ENCODE data around the gene ATP2B2.

The ATP2B2 gene

DNA sequence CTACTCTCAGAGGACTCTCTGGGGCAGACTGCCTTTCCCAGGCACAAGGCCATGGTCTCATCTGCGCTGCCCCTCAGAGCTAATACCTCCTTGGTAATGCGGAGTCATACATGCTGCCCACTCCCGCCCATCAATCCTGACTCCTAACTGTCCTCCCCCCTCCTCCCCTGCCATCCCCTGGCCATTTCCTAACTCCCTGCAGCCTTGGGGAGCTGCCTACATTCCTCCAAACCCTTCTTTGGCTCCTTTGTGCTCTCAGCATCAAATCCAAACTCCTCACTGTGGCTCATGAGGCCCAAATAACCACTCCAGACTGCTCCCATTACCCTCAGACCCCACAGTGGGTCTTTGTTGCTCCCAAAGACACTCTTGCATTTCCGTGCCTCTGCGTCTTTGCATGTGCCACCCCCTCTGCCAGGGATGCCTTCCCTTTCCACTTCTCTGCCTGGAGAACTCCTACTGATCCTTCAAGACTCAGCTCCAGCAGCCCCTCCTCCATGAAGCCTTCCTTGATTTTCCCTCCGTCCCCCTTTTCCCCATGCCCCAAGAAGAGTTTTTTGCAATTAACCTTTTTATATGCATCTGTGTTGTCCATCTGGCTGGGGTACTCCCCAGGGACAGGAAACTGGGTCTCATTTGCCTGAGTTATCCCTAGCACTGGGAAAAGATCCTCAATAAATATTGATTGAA, 5.5 kb upstream of the ATP2B2 start:
- no peak for DNase-seq

GRCh38 chr3:10510086-10510742, 4.8 kb upstream of the ATP2B2 start:
- DNase-seq, result no peak

DNA sequence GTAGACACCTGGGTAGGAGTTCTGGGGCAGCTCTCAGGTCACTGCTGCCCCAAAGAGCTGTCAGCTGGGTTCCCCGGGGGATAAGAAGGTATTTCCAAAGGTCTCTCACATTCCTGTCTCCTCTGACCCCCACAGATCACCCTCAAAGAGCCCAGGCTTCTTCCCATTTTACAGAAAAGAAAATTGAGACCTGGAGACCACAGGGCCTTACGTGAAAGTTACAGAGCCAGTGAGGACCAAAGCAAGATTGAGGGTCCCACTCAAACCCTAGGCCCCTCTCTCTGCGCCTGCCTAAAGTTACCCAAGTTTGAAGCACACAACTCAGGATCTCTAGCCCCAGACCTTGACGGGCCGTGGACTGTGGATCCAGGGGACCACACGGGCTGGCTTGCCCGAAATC, 3.9 kb upstream of the ATP2B2 start:
- DNase-seq, result no peak

- DNase-seq, result no peak
Observed at GRCh38 chr3:10508619-10509260, 3.4 kb upstream of the ATP2B2 start.

DNA sequence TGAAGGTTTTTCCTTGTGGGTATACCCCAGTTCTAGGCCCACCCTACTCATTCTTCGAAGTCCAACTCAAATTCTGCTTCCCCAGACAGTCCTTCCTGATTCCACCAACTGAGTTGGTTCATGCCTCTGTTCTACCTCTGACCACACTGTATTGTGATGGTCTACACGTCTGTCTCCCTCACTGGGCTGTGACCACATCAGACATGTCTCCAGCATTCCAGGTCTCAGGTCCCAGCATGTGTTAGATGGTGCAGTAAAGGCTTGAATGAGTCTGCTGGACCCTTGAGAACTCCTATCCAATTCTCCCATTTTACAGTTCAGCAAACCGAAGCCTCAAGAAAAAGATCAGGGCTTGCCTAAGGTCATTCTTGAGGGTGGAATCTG, 2.8 kb upstream of the ATP2B2 start:
- DNase-seq, result no peak

GRCh38 chr3:10507331-10507730, 1.9 kb upstream of the ATP2B2 start:
- DNase-seq, result no peak

- DNase-seq, result no peak
Observed at GRCh38 chr3:10506696-10507095, 1.3 kb upstream of the ATP2B2 start.

DNA sequence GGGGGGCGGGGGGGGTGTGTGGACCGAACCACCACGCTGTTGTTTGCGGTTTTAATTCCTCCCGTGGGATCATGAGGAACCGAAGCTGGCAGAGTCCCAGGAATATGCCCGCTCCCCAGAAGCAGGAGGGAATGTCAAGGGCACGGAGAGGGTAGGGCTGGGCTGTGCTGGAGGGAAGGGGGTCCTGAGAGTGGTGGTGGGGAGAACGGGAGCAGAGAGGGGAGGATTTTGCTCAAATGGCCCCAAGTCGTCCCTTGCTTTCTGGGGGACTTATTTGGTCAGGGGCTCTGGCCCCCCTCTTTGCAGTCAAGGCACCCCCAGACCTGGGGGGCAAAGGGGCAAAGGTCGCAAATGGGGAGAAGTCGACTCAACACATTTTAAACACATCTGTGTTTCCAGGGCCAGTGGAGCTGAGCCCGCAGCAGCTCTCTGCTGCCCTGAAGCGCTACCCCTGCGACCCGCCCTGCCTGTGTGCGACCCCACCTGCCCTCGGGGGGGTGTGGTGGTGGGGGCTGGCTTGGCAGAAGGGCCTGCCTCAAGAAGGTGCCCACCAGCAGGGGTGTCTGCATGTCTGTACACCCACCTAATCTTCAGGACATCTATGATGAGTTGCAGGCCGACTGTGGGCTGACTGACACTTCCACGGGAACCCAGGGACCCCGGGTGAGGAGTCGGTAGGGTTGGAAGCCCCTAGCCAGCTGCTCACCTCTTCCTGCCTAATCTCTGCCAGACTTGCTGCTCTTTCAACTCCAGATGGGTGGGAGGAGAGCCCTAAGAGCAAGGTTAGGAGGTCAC, 602 bp upstream of the ATP2B2 start:
- DNase-seq, result no peak

GRCh38 chr3:10504171-10505049, 976 bp downstream of the ATP2B2 start:
- DNase-seq, result no peak

- no peak for DNase-seq
Observed at GRCh38 chr3:10503217-10503796, 2.1 kb downstream of the ATP2B2 start.

- no peak for DNase-seq
Observed at GRCh38 chr3:10502185-10502880, 3.1 kb downstream of the ATP2B2 start.

DNA sequence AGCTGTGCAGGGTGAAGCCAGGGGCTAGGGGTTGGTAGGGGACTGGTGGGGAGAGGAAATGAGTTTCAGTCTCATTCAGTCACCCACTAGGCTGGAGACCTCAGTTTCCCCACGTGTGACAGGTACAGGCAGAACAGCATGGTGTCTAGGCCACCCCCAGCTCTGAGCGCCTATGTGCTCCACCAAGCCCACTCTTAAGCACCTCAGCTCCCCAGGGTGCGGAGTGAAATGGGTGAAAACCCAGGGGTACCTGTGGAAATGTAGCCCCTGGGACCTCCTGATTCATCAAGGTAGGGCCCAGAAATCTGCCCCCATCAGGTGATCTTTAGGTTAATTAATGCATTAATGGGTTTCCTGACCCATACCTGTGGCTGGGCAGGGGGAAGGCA, 3.7 kb downstream of the ATP2B2 start:
- DNase-seq, result no peak

- no peak for DNase-seq
Observed at GRCh38 chr3:10500717-10501663, 4.4 kb downstream of the ATP2B2 start.

DNA sequence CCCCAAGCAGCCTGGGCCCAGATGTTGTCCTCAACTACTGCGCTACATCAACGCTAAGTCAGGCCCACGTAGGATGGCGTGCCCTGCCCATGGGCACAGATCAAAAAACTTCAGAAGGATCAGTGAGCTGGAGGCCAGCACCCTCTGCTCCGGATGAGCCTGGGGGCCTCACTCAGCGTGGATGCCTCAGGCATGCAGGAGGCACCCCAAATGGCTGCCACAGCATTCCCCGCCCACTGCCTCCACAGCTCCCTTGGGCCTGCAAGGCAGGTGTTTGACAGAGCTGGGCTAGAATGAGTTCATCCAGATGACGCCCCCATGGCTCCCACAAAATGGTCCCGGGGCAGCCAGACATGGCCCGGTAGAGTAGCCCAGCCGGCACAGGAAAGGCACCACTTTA, 7.1 kb downstream of the ATP2B2 start:
- DNase-seq, result no peak

GRCh38 chr3:10497439-10497838, 7.9 kb downstream of the ATP2B2 start:
- DNase-seq, result no peak

DNA sequence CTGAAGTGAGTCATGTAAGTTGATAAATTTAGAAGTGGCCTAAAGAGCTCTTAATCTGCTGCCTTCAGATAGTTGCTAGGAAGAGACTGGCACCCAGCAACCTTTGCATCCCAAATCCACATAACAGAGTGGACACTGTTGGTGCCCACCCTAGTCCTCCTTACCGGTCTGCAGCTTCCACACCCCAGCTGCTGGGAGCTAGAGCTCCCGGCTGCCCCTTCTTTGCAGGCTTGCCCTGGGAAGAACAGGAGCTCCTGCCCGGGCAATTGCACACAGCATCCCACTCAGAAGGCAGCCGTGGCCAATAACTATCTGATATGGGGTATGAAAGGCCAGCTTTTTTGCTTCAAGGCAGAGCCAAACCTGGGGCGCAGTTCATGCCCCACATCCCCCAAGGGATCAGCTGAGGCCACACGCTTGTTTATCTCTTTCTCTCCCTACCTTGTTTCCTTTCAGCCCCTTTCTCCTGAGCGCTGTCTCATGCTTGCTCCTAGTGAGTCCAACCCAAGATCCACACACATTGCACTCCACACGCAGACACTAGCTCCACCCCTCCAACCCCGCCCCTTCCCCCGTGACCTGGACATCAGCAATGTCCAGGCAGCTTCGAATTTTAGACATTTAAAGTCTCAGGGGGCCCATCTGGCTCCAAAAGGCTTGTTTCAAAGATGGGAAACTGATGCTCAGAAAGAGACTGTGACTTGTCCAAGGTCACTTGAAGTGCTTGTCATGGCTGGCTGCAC, 9.1 kb downstream of the ATP2B2 start:
- no peak for DNase-seq

DNA sequence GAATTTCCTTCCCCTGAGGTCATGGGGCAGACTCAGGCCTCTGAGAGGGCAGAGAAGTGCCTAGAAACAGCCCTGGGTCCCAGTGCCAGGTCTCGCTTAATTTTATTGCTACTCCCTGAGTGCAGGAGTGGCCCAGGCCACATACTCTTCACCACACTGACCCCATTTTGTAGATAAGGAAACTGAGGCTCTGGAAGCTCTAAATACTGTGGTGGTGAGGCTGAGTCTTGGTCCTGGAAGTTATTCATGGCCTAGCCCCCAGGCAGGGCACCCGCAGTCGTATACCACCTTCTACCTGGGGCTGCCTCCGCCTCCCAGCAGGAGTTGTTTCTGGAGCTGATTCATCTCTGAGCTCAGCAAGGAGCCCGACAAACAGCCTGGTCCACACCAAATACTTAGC, 9.8 kb downstream of the ATP2B2 start:
- no peak for DNase-seq

- DNase-seq, result no peak
Observed at GRCh38 chr3:10495003-10495402, 10.4 kb downstream of the ATP2B2 start.

DNA sequence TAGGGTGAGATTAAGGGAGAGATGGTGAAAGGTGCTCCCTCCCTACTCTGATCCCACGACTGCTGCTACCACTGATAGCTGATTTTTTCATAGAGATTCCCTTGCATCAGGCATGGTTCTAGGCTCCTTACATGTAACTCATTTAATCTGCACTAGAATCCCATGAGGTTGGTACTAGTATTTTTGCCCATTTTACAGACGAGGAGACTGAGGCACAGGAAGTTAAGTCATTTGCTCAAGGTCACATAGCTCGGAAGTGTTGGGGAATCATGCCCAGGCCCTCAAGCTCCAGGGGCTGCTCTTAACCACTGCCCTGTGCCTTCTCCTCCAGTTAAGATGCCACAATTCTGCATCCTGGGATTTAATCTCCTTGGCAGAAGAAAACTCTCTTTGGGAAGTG, 11.2 kb downstream of the ATP2B2 start:
- DNase-seq, result no peak

DNA sequence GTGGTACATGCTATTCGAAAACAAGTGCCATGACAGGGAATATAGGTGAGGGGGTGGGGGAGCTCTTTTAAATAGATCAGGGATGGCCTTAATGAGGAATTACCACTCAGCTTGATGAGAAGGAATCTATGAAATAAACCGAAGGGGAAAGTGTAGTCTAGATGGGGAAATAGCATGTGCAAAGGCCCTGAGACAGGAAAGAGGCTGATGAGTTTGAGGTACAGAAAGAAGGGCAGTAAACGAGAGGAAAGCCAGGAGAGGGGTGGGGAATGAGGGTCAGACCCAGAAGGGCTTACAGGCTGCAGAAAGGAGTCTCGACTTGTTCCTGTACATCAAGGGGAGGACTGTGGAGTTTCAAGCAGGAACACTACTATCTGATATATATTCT, 12.2 kb downstream of the ATP2B2 start:
- DNase-seq, result no peak

All from right hindlimb (tissue), 1 donor.